Astrocyte (in vitro differentiated cells and primary cell): ENCODE data around the gene PAF1. TPM values are rescaled to one million over a fixed set of nuclear protein-coding genes. Genes with fewer than 3 reads are reported as not detected.

ENCODE experiments used
- DNase-seq: peaks from one replicate; pipeline ENCODE4 v3.0.0-alpha.2; 2010; ENCODE audit warnings: low read depth
- FAIRE-seq: peaks from 2 replicates; lab custom pipeline; 2011; peaks lifted over from hg19 to GRCh38; lab: Jason Lieb, UNC
- H2AFZ ChIP-seq: 2 replicates; pipeline ENCODE4 v1.6.0; 2012; ENCODE audit warnings: low read depth, low read length, inconsistent platforms
- H3K27ac ChIP-seq: 2 replicates; pipeline ENCODE4 v1.5.1; 2011; ENCODE audit warnings: low read depth, low read length, inconsistent platforms
- H3K27me3 ChIP-seq: 2 replicates; pipeline ENCODE4 v1.6.0; 2011; ENCODE audit warnings: low read length, inconsistent platforms; ENCODE audit not compliant: insufficient read depth
- H3K36me3 ChIP-seq: 2 replicates; pipeline ENCODE4 v1.5.1; 2011; ENCODE audit warnings: low read length, inconsistent platforms; ENCODE audit not compliant: insufficient read depth
- H3K4me1 ChIP-seq: 2 replicates; pipeline ENCODE4 v1.5.1; 2011; ENCODE audit warnings: low read length, inconsistent platforms; ENCODE audit not compliant: insufficient read depth
- H3K4me2 ChIP-seq: 2 replicates; pipeline ENCODE4 v1.6.0; 2012; ENCODE audit warnings: low read length, inconsistent platforms
- H3K4me3 ChIP-seq: 2 replicates; pipeline ENCODE4 v1.5.1; 2011; ENCODE audit warnings: low read depth, mild to moderate bottlenecking, low read length, inconsistent platforms; ENCODE audit not compliant: insufficient read depth
- H3K79me2 ChIP-seq: 2 replicates; pipeline ENCODE4 v1.6.0; 2012; ENCODE audit warnings: mild to moderate bottlenecking, low read length, inconsistent platforms; ENCODE audit not compliant: insufficient read depth
- H3K9ac ChIP-seq: 2 replicates; pipeline ENCODE4 v1.6.0; 2012; ENCODE audit warnings: mild to moderate bottlenecking, low read length, inconsistent platforms
- H3K9me3 ChIP-seq: 2 replicates; pipeline ENCODE4 v1.5.1; 2012; ENCODE audit warnings: low read depth, mild to moderate bottlenecking, low read length, inconsistent platforms; ENCODE audit not compliant: insufficient read depth
- H4K20me1 ChIP-seq: 2 replicates; pipeline ENCODE4 v1.6.0; 2012; ENCODE audit warnings: low read length, inconsistent platforms; ENCODE audit not compliant: insufficient read depth
- H3K27ac Mint-ChIP-seq: one replicate; pipeline ENCODE4 v1.8.0; 2021; ENCODE audit warnings: mild to moderate bottlenecking, mixed read lengths; ENCODE audit not compliant: unreplicated experiment
- H3K27me3 Mint-ChIP-seq: one replicate; pipeline ENCODE4 v1.8.0; 2021; ENCODE audit warnings: low read depth, mixed read lengths; ENCODE audit not compliant: unreplicated experiment
- H3K36me3 Mint-ChIP-seq: one replicate; pipeline ENCODE4 v1.8.0; 2021; ENCODE audit warnings: low read depth, mixed read lengths; ENCODE audit not compliant: unreplicated experiment
- H3K4me1 Mint-ChIP-seq: one replicate; pipeline ENCODE4 v1.8.0; 2021; ENCODE audit warnings: low read depth, mixed read lengths; ENCODE audit not compliant: unreplicated experiment
- H3K4me3 Mint-ChIP-seq: one replicate; pipeline ENCODE4 v1.8.0; 2021; ENCODE audit warnings: mild to moderate bottlenecking, moderate library complexity, mixed read lengths; ENCODE audit not compliant: unreplicated experiment
- H3K9me3 Mint-ChIP-seq: one replicate; pipeline ENCODE4 v1.8.0; 2021; ENCODE audit warnings: mild to moderate bottlenecking, mixed read lengths; ENCODE audit not compliant: unreplicated experiment
- EZH2 ChIP-seq: IDR thresholded peaks from 2 replicates; pipeline ENCODE4 v1.6.1; 2012; ENCODE audit warnings: mild to moderate bottlenecking, low read length, inconsistent platforms; ENCODE audit not compliant: insufficient read depth
- total RNA-seq: library from RNA; stranded (reverse); gene quantifications from 2 replicates; pipeline ENCODE4 v1.2.1, GENCODE V29; 2021
- TF ChIP-seq, protein P1 (sequence below): IDR thresholded peaks from 2 replicates; pipeline ENCODE4 v1.5.1; 2011; ENCODE audit warnings: low read depth, mild to moderate bottlenecking, inconsistent platforms, low read length, moderate library complexity; ENCODE audit not compliant: insufficient read depth

Gene PAF1
- total RNA-seq, 1 donor from 2014 or later = 43.2 TPM

GRCh38 chr19:39408392-39409207 lies 17.7 kb upstream of the PAF1 start:
- H3K27me3 Mint-ChIP-seq = no peaks in the 10 kb centered on the region
- no peak for FAIRE-seq
- H2AFZ ChIP-seq = no peak overlapping the region
- H3K9ac ChIP-seq = peak overlapping the region; percentile 97
- H3K9me3 Mint-ChIP-seq = no peaks in the 10 kb centered on the region
- peaks cover 25% of the 10 kb centered on the region for H3K4me1 Mint-ChIP-seq
- H3K36me3 ChIP-seq = peaks cover 4% of the 10 kb centered on the region
- H3K27ac ChIP-seq = peak overlapping the region; percentile 89
- peaks cover 22% of the 10 kb centered on the region for H4K20me1 ChIP-seq
- peaks cover 40% of the 10 kb centered on the region for H3K79me2 ChIP-seq
- TF ChIP-seq, protein P1, sequence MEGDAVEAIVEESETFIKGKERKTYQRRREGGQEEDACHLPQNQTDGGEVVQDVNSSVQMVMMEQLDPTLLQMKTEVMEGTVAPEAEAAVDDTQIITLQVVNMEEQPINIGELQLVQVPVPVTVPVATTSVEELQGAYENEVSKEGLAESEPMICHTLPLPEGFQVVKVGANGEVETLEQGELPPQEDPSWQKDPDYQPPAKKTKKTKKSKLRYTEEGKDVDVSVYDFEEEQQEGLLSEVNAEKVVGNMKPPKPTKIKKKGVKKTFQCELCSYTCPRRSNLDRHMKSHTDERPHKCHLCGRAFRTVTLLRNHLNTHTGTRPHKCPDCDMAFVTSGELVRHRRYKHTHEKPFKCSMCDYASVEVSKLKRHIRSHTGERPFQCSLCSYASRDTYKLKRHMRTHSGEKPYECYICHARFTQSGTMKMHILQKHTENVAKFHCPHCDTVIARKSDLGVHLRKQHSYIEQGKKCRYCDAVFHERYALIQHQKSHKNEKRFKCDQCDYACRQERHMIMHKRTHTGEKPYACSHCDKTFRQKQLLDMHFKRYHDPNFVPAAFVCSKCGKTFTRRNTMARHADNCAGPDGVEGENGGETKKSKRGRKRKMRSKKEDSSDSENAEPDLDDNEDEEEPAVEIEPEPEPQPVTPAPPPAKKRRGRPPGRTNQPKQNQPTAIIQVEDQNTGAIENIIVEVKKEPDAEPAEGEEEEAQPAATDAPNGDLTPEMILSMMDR = no peak
- no peak for TF ChIP-seq EZH2
- peak overlapping the region; percentile 96 for H3K4me2 ChIP-seq
- H3K4me3 Mint-ChIP-seq = peak overlapping the region; percentile 95
- H3K4me1 ChIP-seq = peaks cover 46% of the 10 kb centered on the region
- no peaks in the 10 kb centered on the region for H3K9me3 ChIP-seq
- H3K27ac Mint-ChIP-seq = peak overlapping the region; percentile 87
- no peaks in the 10 kb centered on the region for H3K27me3 ChIP-seq
- H3K36me3 Mint-ChIP-seq = peaks cover 2% of the 10 kb centered on the region
- peak overlapping the region; percentile 96 for H3K4me3 ChIP-seq
- no peak for DNase-seq

GRCh38 chr19:39407660-39408391 lies 16.9 kb upstream of the PAF1 start:
- no peak for FAIRE-seq
- no peaks in the 10 kb centered on the region for H3K9me3 Mint-ChIP-seq
- Histone ChIP-seq H3K4me3 (peak overlapping the region; percentile 96), H3K27me3 (no peaks in the 10 kb centered on the region), H3K4me1 (peaks cover 53% of the 10 kb centered on the region), H3K9me3 (no peaks in the 10 kb centered on the region), H3K27ac (peak overlapping the region; percentile 89), H3K9ac (peak overlapping the region; percentile 97), H3K36me3 (peaks cover 4% of the 10 kb centered on the region), H2AFZ (no peak overlapping the region), H3K4me2 (peak overlapping the region; percentile 96), H4K20me1 (peaks cover 22% of the 10 kb centered on the region), H3K79me2 (peaks cover 34% of the 10 kb centered on the region)
- peaks cover 2% of the 10 kb centered on the region for H3K36me3 Mint-ChIP-seq
- peak overlapping the region; percentile 87 for H3K27ac Mint-ChIP-seq
- H3K4me3 Mint-ChIP-seq = peak overlapping the region; percentile 95
- no peaks in the 10 kb centered on the region for H3K27me3 Mint-ChIP-seq
- no peak for TF ChIP-seq EZH2
- TF ChIP-seq, protein P1 = no peak
- DNase-seq = no peak
- H3K4me1 Mint-ChIP-seq = peaks cover 25% of the 10 kb centered on the region
